ENCODE data around the gene LILRA5. TPM values are rescaled to one million over a fixed set of nuclear protein-coding genes. Genes with fewer than 3 reads are reported as not detected.

Gene LILRA5
- total and polyA plus RNA-seq, 2 donors (not counting 1 experiment from before 2014, with no cell fraction given): 1.8 TPM; not detected in 1

DNA sequence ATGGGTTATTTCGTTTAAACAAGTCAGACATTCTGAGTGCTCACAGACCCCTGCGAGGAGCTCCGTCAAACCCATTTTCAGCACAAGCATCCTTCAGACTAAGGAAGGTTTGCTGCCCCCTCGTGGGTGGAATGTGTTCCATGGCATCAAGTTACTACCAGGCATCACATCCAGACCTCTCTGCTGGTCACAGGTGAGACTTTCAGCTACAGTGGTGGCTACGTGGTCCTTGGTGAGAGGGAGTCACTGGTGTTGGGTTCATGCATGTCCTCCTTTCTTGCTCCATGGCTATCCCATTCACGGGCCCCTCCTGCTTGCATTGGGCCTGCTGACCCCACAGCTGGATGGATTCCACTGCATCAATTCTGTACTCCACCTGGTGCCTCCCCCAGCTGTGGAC, 46.8 kb downstream of the LILRA5 start:
- Histone ChIP-seq H3K9ac (ENCODE audit: low read length) (no peak overlapping the region), H3K4me2 (replicated peaks; ENCODE audit: low read depth, low read length, poor library complexity, severe bottlenecking) (no peak overlapping the region), H3K27me3 (replicated peaks in 1 of 4; ENCODE audit: control extremely low read depth in 1 of 4, control insufficient read depth in 3 of 4, insufficient read depth in 4 of 4, low read length in 3 of 4) (peaks cover 0 to 20% (median 6%) of the 10 kb centered on the region in 4 experiments), H3K9me3 (ENCODE audit: control extremely low read depth in 1 of 3, control insufficient read depth in 2 of 3, insufficient read depth in 1 of 3, low read length in 2 of 3) (peaks cover 0 to 2% (median 0%) of the 10 kb centered on the region in 3 donors), H3K4me1 (ENCODE audit: control insufficient read depth in 2 of 2, insufficient read depth in 2 of 2, low read length in 2 of 2) (no peaks in the 10 kb centered on the region), H4K20me1 (ENCODE audit: control insufficient read depth, insufficient read depth, low read length, poor library complexity, severe bottlenecking) (no peaks in the 10 kb centered on the region), H3K27ac (ENCODE audit: low read length in 2 of 2) (no peak overlapping the region), H3K36me3 (replicated peaks in 1 of 2; ENCODE audit: control extremely low read depth in 1 of 2, control insufficient read depth in 1 of 2, extremely low read depth in 1 of 2, insufficient read depth in 2 of 2, low read length in 1 of 2) (no peaks in the 10 kb centered on the region), H2AFZ (ENCODE audit: insufficient read depth, low read depth, low read length, poor library complexity, severe bottlenecking) (no peak overlapping the region), H3K79me2 (ENCODE audit: control insufficient read depth, insufficient read depth, low read length) (no peaks in the 10 kb centered on the region), H3K4me3 (ENCODE audit: control extremely low read depth in 1 of 5, extremely low read depth in 1 of 5, insufficient read depth in 1 of 5, low read depth in 2 of 5, low read length in 4 of 5) (no peak overlapping the region)
- Mint-ChIP-seq H3K4me3 (no peak overlapping the region), H3K9me3 (ENCODE audit: insufficient read depth) (no peaks in the 10 kb centered on the region), H3K27ac (no peak overlapping the region), H3K27me3 (peaks cover 34% of the 10 kb centered on the region), H3K4me1 (peaks cover 4% of the 10 kb centered on the region)
- WGBS (ENCODE audit: insufficient coverage): 0% methylated on average over 4 of the region's 6 CpGs
- CTCF ChIA-PET: interaction anchor here (0.6 to 4.8 kb wide), 35 partner anchors 8 to 166 kb away, joined by 3 to 60 read pairs (median 6); partner anchors contain the start of genes LILRB2, LILRB5 and MBOAT7
- POLR2A ChIA-PET: interaction anchor here (0.6 kb wide), 1 partner anchor 24 kb away, joined by 3 read pairs; no protein-coding TSS in a partner anchor
- peak; percentile 69 for ATAC-seq (ENCODE audit: low read depth)
- TF ChIP-seq EZH2 (IDR thresholded peaks at IDR 0.05; ENCODE audit: borderline replicate concordance, insufficient read depth, low read depth, low read length, poor library complexity, severe bottlenecking): no peak
- TF ChIP-seq, protein P1, sequence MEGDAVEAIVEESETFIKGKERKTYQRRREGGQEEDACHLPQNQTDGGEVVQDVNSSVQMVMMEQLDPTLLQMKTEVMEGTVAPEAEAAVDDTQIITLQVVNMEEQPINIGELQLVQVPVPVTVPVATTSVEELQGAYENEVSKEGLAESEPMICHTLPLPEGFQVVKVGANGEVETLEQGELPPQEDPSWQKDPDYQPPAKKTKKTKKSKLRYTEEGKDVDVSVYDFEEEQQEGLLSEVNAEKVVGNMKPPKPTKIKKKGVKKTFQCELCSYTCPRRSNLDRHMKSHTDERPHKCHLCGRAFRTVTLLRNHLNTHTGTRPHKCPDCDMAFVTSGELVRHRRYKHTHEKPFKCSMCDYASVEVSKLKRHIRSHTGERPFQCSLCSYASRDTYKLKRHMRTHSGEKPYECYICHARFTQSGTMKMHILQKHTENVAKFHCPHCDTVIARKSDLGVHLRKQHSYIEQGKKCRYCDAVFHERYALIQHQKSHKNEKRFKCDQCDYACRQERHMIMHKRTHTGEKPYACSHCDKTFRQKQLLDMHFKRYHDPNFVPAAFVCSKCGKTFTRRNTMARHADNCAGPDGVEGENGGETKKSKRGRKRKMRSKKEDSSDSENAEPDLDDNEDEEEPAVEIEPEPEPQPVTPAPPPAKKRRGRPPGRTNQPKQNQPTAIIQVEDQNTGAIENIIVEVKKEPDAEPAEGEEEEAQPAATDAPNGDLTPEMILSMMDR (IDR thresholded peaks at IDR 0.05): peak; percentile 87
- intact Hi-C loops (cut with micrococcal nuclease): no loop called here
- DNase-seq: peak; percentile 80

DNA sequence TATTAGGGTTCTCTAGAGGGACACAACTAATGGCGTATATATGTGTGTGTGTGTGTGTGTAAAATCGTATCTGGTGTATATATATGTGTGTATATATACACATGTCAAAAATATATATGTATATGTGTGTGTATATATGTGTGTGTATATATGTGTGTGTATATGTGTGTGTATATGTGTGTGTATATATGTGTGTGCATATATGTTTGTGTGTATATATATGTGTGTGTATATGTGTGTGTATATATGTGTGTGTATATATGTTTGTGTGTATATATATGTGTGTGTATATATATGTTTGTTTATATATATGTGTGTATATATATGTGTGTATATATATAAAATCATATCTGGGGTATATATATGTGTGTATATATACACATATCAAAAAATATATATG, 50.5 kb downstream of the LILRA5 start:
- H3K36me3 ChIP-seq (replicated peaks in 1 of 2; ENCODE audit: control extremely low read depth in 1 of 2, control insufficient read depth in 1 of 2, extremely low read depth in 1 of 2, insufficient read depth in 2 of 2, low read length in 1 of 2): no peaks in the 10 kb centered on the region
- ChIA-PET CTCF (interaction anchor here (0.9 kb wide), 1 partner anchor 63 kb away, joined by 4 read pairs; no protein-coding TSS in a partner anchor), POLR2A (no interaction called here)
- intact Hi-C loops (cut with micrococcal nuclease): no loop called here
- H3K4me2 ChIP-seq (replicated peaks; ENCODE audit: low read depth, low read length, poor library complexity, severe bottlenecking): no peak overlapping the region
- no peaks in the 10 kb centered on the region for H3K4me1 ChIP-seq (ENCODE audit: control insufficient read depth in 2 of 2, insufficient read depth in 2 of 2, low read length in 2 of 2)
- no peak overlapping the region for H3K4me3 Mint-ChIP-seq
- H3K79me2 ChIP-seq (ENCODE audit: control insufficient read depth, insufficient read depth, low read length): no peaks in the 10 kb centered on the region
- no peak for TF ChIP-seq EZH2 (IDR thresholded peaks at IDR 0.05; ENCODE audit: borderline replicate concordance, insufficient read depth, low read depth, low read length, poor library complexity, severe bottlenecking)
- TF ChIP-seq, protein P1 (IDR thresholded peaks at IDR 0.05): no peak
- H3K27ac ChIP-seq (ENCODE audit: low read length in 2 of 2): no peak overlapping the region
- no peak overlapping the region for H3K9ac ChIP-seq (ENCODE audit: low read length)
- no peak overlapping the region for H2AFZ ChIP-seq (ENCODE audit: insufficient read depth, low read depth, low read length, poor library complexity, severe bottlenecking)
- H3K9me3 Mint-ChIP-seq (ENCODE audit: insufficient read depth): no peaks in the 10 kb centered on the region
- H3K4me3 ChIP-seq (ENCODE audit: control extremely low read depth in 1 of 5, extremely low read depth in 1 of 5, insufficient read depth in 1 of 5, low read depth in 2 of 5, low read length in 4 of 5): no peak overlapping the region
- H3K27me3 Mint-ChIP-seq: peaks cover 26% of the 10 kb centered on the region
- no peak for DNase-seq
- H3K9me3 ChIP-seq (ENCODE audit: control extremely low read depth in 1 of 3, control insufficient read depth in 2 of 3, insufficient read depth in 1 of 3, low read length in 2 of 3): peaks cover 0 to 2% (median 0%) of the 10 kb centered on the region in 3 donors
- 100% methylated on average over 1 of the region's 2 CpGs for WGBS (ENCODE audit: insufficient coverage)
- H3K27ac Mint-ChIP-seq: no peak overlapping the region
- H3K27me3 ChIP-seq (replicated peaks in 1 of 4; ENCODE audit: control extremely low read depth in 1 of 4, control insufficient read depth in 3 of 4, insufficient read depth in 4 of 4, low read length in 3 of 4): peaks cover 0 to 14% (median 6%) of the 10 kb centered on the region in 4 experiments
- H4K20me1 ChIP-seq (ENCODE audit: control insufficient read depth, insufficient read depth, low read length, poor library complexity, severe bottlenecking): no peaks in the 10 kb centered on the region
- H3K4me1 Mint-ChIP-seq: peaks cover 4% of the 10 kb centered on the region
- no peak for ATAC-seq (ENCODE audit: low read depth)
